Activated CD4-positive, alpha-beta memory T cell treated with anti-CD3 and anti-CD28 coated beads for 36 hours (primary cell): Measurements from ENCODE around the gene SLC36A1. TPM values are rescaled to one million over a fixed set of nuclear protein-coding genes. Genes with fewer than 3 reads are reported as not detected.

Experiments
- CTCF ChIA-PET: fragments of 350-600 bp; sonication (Branson Sonifier 250); formaldehyde crosslinking; loops from one replicate; lab custom pipeline; 2021; ENCODE audit warnings: antibody characterized with exemption, inconsistent platforms; lab: Charles Lee
- POLR2A ChIA-PET: fragments of 350-600 bp; sonication (Branson Sonifier 250); formaldehyde crosslinking; loops from one replicate; lab custom pipeline; 2021; ENCODE audit warnings: antibody characterized with exemption; lab: Charles Lee
- DNase-seq: peaks from one replicate; pipeline ENCODE4 v3.0.0-alpha.2; 2020
- H3K27ac Mint-ChIP-seq: one replicate; pipeline ENCODE4 v1.8.0; 2021; ENCODE audit warnings: mixed read lengths
- H3K27me3 Mint-ChIP-seq: one replicate; pipeline ENCODE4 v1.8.0; 2021; ENCODE audit warnings: mixed read lengths
- H3K36me3 Mint-ChIP-seq: one replicate; pipeline ENCODE4 v1.8.0; 2021; ENCODE audit warnings: mixed read lengths
- H3K4me1 Mint-ChIP-seq: one replicate; pipeline ENCODE4 v1.8.0; 2021; ENCODE audit warnings: low read depth, mixed read lengths
- H3K4me3 Mint-ChIP-seq: one replicate; pipeline ENCODE4 v1.8.0; 2021; ENCODE audit warnings: mild to moderate bottlenecking, mixed read lengths
- H3K9me3 Mint-ChIP-seq: one replicate; pipeline ENCODE4 v1.8.0; 2021; ENCODE audit warnings: mixed read lengths
- intact Hi-C: fragments of 100-400 bp; cut with micrococcal nuclease; formaldehyde crosslinking; loops from one replicate; pipeline ENCODE4 v1.15.1; 2023
- total RNA-seq, 2 experiments: library from RNA; stranded (reverse); gene quantifications; one replicate each; pipeline ENCODE4 v1.2.3, GENCODE V29; 2021

SLC36A1 gene
- total RNA-seq, 2 experiments from 2014 or later: 3.8 to 3.9 TPM

- no peak overlapping the region for H3K27ac Mint-ChIP-seq
- POLR2A ChIA-PET: no interaction called here
- H3K4me1 Mint-ChIP-seq: no peaks in the 10 kb centered on the region
- CTCF ChIA-PET: no interaction called here
- DNase-seq: no peak
- no peak overlapping the region for H3K4me3 Mint-ChIP-seq
- H3K27me3 Mint-ChIP-seq: peaks cover 14% of the 10 kb centered on the region
- no peaks in the 10 kb centered on the region for H3K9me3 Mint-ChIP-seq
- H3K36me3 Mint-ChIP-seq: no peaks in the 10 kb centered on the region
- intact Hi-C loops: no loop called here
Measured at GRCh38 chr5:151430731-151431130, 16.7 kb upstream of the SLC36A1 start.

- Mint-ChIP-seq H3K9me3 (no peaks in the 10 kb centered on the region), H3K4me3 (no peak overlapping the region), H3K27ac (no peak overlapping the region), H3K4me1 (no peaks in the 10 kb centered on the region), H3K36me3 (no peaks in the 10 kb centered on the region), H3K27me3 (peaks cover 13% of the 10 kb centered on the region)
- DNase-seq: no peak
- POLR2A ChIA-PET: no interaction called here
- intact Hi-C loops: no loop called here
- CTCF ChIA-PET: no interaction called here
Measured at GRCh38 chr5:151431666-151432065, 15.7 kb upstream of the SLC36A1 start.

- H3K27me3 Mint-ChIP-seq: peaks cover 13% of the 10 kb centered on the region
- no peaks in the 10 kb centered on the region for H3K4me1 Mint-ChIP-seq
- no peaks in the 10 kb centered on the region for H3K36me3 Mint-ChIP-seq
- no peak overlapping the region for H3K4me3 Mint-ChIP-seq
- H3K27ac Mint-ChIP-seq: no peak overlapping the region
- no peaks in the 10 kb centered on the region for H3K9me3 Mint-ChIP-seq
- ChIA-PET POLR2A (no interaction called here), CTCF (no interaction called here)
- intact Hi-C loops: no loop called here
- no peak for DNase-seq
Measured at GRCh38 chr5:151432210-151432609, 15.2 kb upstream of the SLC36A1 start.

- CTCF ChIA-PET: no interaction called here
- intact Hi-C loops: no loop called here
- peaks cover 2% of the 10 kb centered on the region for H3K9me3 Mint-ChIP-seq
Measured at GRCh38 chr5:151434570-151435237, 12.7 kb upstream of the SLC36A1 start.

GRCh38 chr5:151448038-151448985 is 909 bp downstream of the SLC36A1 start:
- CTCF ChIA-PET: interaction anchor here (0.7 to 8.9 kb wide), 20 partner anchors 8 to 692 kb away, joined by 3 to 116 read pairs (median 5); partner anchors contain the start of gene G3BP1

More at GRCh38 chr5:151434570-151435237, 12.7 kb upstream of the SLC36A1 start:
- H3K36me3 Mint-ChIP-seq: no peaks in the 10 kb centered on the region
- peaks cover 19% of the 10 kb centered on the region for H3K27me3 Mint-ChIP-seq
- POLR2A ChIA-PET: no interaction called here
- H3K4me3 Mint-ChIP-seq: no peak overlapping the region
- no peak overlapping the region for H3K27ac Mint-ChIP-seq
- no peaks in the 10 kb centered on the region for H3K4me1 Mint-ChIP-seq
- DNase-seq: no peak

GRCh38 chr5:151449297-151449696 is 1.9 kb downstream of the SLC36A1 start:
- no peak overlapping the region for H3K27ac Mint-ChIP-seq

More at GRCh38 chr5:151448038-151448985, 909 bp downstream of the SLC36A1 start:
- Mint-ChIP-seq H3K4me3 (peak overlapping the region; percentile 89), H3K4me1 (peaks cover 22% of the 10 kb centered on the region), H3K27ac (peak overlapping the region; percentile 50), H3K9me3 (no peaks in the 10 kb centered on the region), H3K36me3 (no peaks in the 10 kb centered on the region), H3K27me3 (peaks cover 7% of the 10 kb centered on the region)
- POLR2A ChIA-PET: interaction anchor here (1.2 to 1.5 kb wide), 2 partner anchors 204 to 602 kb away, joined by 3 to 6 read pairs; partner anchors contain the start of gene IRGM
- DNase-seq: peak; percentile 31
- intact Hi-C loops: loop anchor here (5.0 kb wide), 1 partner anchor 299 kb away; no protein-coding TSS in a partner anchor

GRCh38 chr5:151449839-151450238 is 2.4 kb downstream of the SLC36A1 start:
- Mint-ChIP-seq H3K9me3 (no peaks in the 10 kb centered on the region), H3K36me3 (no peaks in the 10 kb centered on the region), H3K27ac (no peak overlapping the region), H3K4me3 (no peak overlapping the region), H3K27me3 (peaks cover 5% of the 10 kb centered on the region), H3K4me1 (peaks cover 22% of the 10 kb centered on the region)
- no peak for DNase-seq
- POLR2A ChIA-PET: no interaction called here
- intact Hi-C loops: loop anchor here (5.0 kb wide), 1 partner anchor 297 kb away; no protein-coding TSS in a partner anchor
- CTCF ChIA-PET: interaction anchor here (0.9 to 8.9 kb wide), 4 partner anchors 10 to 211 kb away, joined by 3 to 116 read pairs (median 14); no protein-coding TSS in a partner anchor

More at GRCh38 chr5:151449297-151449696, 1.9 kb downstream of the SLC36A1 start:
- H3K4me3 Mint-ChIP-seq: no peak overlapping the region
- H3K27me3 Mint-ChIP-seq: peaks cover 5% of the 10 kb centered on the region
- DNase-seq: no peak
- intact Hi-C loops: loop anchor here (5.0 kb wide), 1 partner anchor 298 kb away; no protein-coding TSS in a partner anchor
- H3K36me3 Mint-ChIP-seq: no peaks in the 10 kb centered on the region
- ChIA-PET CTCF (interaction anchor here (1.2 to 8.9 kb wide), 6 partner anchors 10 to 211 kb away, joined by 3 to 116 read pairs (median 14); no protein-coding TSS in a partner anchor), POLR2A (no interaction called here)
- H3K4me1 Mint-ChIP-seq: peaks cover 22% of the 10 kb centered on the region
- no peaks in the 10 kb centered on the region for H3K9me3 Mint-ChIP-seq

GRCh38 chr5:151450605-151451004 is 3.2 kb downstream of the SLC36A1 start:
- intact Hi-C loops: no loop called here
- ChIA-PET POLR2A (no interaction called here), CTCF (interaction anchor here (0.9 to 8.9 kb wide), 4 partner anchors 9 to 201 kb away, joined by 3 to 116 read pairs (median 14); no protein-coding TSS in a partner anchor)
- Mint-ChIP-seq H3K36me3 (no peaks in the 10 kb centered on the region), H3K27ac (no peak overlapping the region), H3K4me3 (no peak overlapping the region), H3K27me3 (peaks cover 2% of the 10 kb centered on the region), H3K9me3 (no peaks in the 10 kb centered on the region), H3K4me1 (peaks cover 22% of the 10 kb centered on the region)
- DNase-seq: no peak

- no peak overlapping the region for H3K27ac Mint-ChIP-seq
- no peak for DNase-seq
Measured at GRCh38 chr5:151451626-151452520, 4.5 kb downstream of the SLC36A1 start.

GRCh38 chr5:151454166-151454565 is 6.8 kb downstream of the SLC36A1 start:
- no peak overlapping the region for H3K27ac Mint-ChIP-seq
- H3K36me3 Mint-ChIP-seq: peaks cover 3% of the 10 kb centered on the region
- no peak for DNase-seq
- intact Hi-C loops: no loop called here
- ChIA-PET CTCF (interaction anchor here (0.7 kb wide), 1 partner anchor 9 kb away, joined by 3 read pairs; no protein-coding TSS in a partner anchor), POLR2A (no interaction called here)
- H3K9me3 Mint-ChIP-seq: no peaks in the 10 kb centered on the region
- H3K4me1 Mint-ChIP-seq: peaks cover 12% of the 10 kb centered on the region
- H3K27me3 Mint-ChIP-seq: no peaks in the 10 kb centered on the region
- no peak overlapping the region for H3K4me3 Mint-ChIP-seq

More at GRCh38 chr5:151451626-151452520, 4.5 kb downstream of the SLC36A1 start:
- POLR2A ChIA-PET: no interaction called here
- peaks cover 22% of the 10 kb centered on the region for H3K4me1 Mint-ChIP-seq
- H3K27me3 Mint-ChIP-seq: peaks cover 2% of the 10 kb centered on the region
- H3K36me3 Mint-ChIP-seq: no peaks in the 10 kb centered on the region
- CTCF ChIA-PET: interaction anchor here (1.4 kb wide), 1 partner anchor 200 kb away, joined by 6 read pairs; no protein-coding TSS in a partner anchor
- intact Hi-C loops: no loop called here
- H3K4me3 Mint-ChIP-seq: no peak overlapping the region
- H3K9me3 Mint-ChIP-seq: no peaks in the 10 kb centered on the region

- Mint-ChIP-seq H3K9me3 (no peaks in the 10 kb centered on the region), H3K4me3 (no peak overlapping the region), H3K27ac (no peak overlapping the region), H3K36me3 (peaks cover 3% of the 10 kb centered on the region), H3K27me3 (no peaks in the 10 kb centered on the region), H3K4me1 (peaks cover 7% of the 10 kb centered on the region)
- POLR2A ChIA-PET: no interaction called here
- CTCF ChIA-PET: no interaction called here
- intact Hi-C loops: no loop called here
- no peak for DNase-seq
Measured at GRCh38 chr5:151454889-151455288, 7.5 kb downstream of the SLC36A1 start.
